Activated naive CD4-positive, alpha-beta T cell treated with anti-CD3 and anti-CD28 coated beads, Interleukin-2, amount 50 U/mL, for 24 hours (primary cell): ENCODE results near the gene PHPT1.
A peak's percentile ranks its signal among the peaks of the same experiment; 100 is the strongest.
"Not testable (repeated sequence)": the region's sequence is repeated elsewhere in the genome, so short reads cannot be mapped to it uniquely, and the experiment has no call there.

Source experiments
- H3K27ac Mint-ChIP-seq: one replicate; pipeline ENCODE4 v1.8.0; 2021; ENCODE audit warnings: mild to moderate bottlenecking, mixed read lengths
- H3K27me3 Mint-ChIP-seq: one replicate; pipeline ENCODE4 v1.8.0; 2021; ENCODE audit warnings: mixed read lengths
- H3K36me3 Mint-ChIP-seq: one replicate; pipeline ENCODE4 v1.8.0; 2021; ENCODE audit warnings: mixed read lengths
- H3K4me1 Mint-ChIP-seq: one replicate; pipeline ENCODE4 v1.8.0; 2021; ENCODE audit warnings: mixed read lengths
- H3K4me3 Mint-ChIP-seq: one replicate; pipeline ENCODE4 v1.8.0; 2021; ENCODE audit warnings: mild to moderate bottlenecking, mixed read lengths
- H3K9me3 Mint-ChIP-seq: one replicate; pipeline ENCODE4 v1.8.0; 2021; ENCODE audit warnings: mixed read lengths

Gene PHPT1

DNA sequence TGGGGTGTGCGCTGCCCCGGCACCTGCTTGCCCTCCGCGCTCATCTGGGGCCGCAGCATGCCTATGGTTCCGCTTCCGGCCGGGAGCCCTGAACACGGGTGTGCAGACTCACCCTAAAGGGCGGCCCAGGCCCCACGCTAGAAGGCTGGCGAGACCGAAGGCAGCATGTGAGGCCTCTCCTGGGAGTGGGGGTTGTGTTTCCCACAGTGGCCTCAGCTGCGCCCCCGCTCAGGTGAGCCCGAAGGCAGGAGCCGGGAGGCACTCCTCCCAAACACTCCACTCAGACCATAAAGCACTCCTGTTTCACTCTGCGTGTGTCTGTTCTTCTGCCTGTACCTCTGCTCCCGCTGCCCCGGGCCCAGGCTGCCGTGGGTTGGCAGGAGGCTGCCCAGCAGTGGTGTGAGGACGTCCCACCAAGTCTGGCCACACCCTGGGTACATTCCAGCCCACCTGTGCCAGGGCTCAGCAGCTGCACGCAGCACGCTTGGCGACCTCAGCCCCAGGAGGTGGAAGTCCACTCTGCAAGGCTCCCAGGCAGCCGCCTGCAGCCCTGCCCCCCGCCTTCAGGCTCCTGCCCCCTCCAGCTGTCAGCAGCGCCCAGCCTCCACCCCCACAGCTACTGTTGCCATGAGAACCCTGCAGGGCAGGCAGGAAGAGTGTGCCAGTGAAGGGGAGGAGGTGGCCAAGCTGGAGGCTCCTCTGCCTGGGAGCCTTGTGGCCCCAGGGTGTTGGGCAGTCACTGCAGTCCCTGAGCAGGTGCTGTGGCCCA lies 8.1 kb upstream of the PHPT1 start:
- H3K27me3 Mint-ChIP-seq = no peaks in the 10 kb centered on the region
- peaks cover 3% of the 10 kb centered on the region for H3K36me3 Mint-ChIP-seq
- no peaks in the 10 kb centered on the region for H3K9me3 Mint-ChIP-seq
- H3K27ac Mint-ChIP-seq = no peak overlapping the region
- no peak overlapping the region for H3K4me3 Mint-ChIP-seq
- peaks cover 8% of the 10 kb centered on the region for H3K4me1 Mint-ChIP-seq

DNA sequence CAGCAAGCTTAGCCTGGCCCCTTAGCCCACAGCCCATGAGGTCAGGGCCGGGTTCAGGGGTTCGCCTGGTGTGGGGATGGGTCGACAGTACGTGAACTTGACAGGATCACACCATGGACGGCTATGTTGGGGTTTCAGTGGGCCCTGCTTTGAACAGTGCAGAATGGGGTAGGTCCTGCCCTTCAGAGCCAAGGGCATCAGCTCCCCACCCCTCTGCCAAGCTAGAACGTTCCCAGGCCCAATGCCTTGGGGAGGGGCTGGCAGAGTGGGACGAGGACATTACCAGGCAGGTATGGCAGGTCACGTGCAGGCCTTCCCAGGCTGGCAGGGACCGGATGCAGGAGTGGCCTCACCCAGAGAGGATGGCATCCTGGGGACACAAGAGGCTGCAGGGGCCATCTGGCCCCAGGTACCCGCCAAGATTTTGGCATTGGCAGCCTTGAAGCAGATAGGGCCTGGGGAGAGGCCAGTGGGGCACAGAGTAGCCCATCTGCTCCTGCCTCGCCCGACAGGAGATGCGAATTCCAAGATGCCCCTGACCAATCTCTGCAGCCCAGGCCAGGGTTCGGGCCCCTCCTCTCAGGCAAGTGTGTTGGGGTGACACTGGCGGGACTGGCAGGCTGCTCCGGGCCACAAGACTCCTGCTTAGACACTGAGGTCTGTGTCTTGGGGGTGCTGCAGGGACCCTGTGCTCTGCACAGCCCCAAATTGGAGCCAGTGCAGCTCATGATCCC lies 7.4 kb upstream of the PHPT1 start:
- H3K36me3 Mint-ChIP-seq, H3K27ac Mint-ChIP-seq, H3K4me1 Mint-ChIP-seq, H3K27me3 Mint-ChIP-seq, H3K9me3 Mint-ChIP-seq: not testable (repeated sequence)
- peak overlapping the region; percentile 74 for H3K4me3 Mint-ChIP-seq

DNA sequence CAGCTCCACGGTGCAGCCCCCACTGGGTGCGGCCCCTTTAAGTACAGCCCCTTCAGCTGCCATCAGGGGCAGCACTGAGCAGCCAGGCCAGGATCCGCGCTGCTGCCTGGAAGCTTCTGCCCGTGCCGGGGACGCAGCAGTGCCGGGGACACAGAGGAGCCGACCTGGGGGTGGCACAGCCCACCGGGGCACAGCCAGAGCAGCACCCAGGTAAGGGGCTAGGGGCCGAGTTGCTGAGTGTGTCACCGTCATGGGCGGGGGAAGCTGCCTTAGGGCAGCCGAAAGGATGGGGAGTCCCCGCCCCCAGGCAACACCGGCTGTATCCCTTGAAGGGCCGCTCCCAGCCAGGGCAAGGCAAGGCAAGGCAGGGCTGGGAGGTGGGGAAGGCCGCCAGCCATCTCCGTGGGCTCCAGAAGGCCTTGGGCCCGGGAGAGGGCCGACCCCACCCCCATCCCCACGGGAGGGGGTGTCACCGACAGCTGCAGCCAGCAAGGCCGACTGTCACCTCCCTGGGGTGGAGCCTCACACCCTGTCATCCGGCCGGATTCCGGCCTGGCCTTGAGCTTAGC lies 6.7 kb upstream of the PHPT1 start, which contains the start of gene AJM1:
Gene AJM1 (plus strand): TSS at position 99 of the 569 bp plus-strand sequence. CDS start 1,937 bp downstream, outside the sequence.
- not testable (repeated sequence) for H3K36me3 Mint-ChIP-seq, H3K27me3 Mint-ChIP-seq, H3K4me1 Mint-ChIP-seq, H3K27ac Mint-ChIP-seq, H3K9me3 Mint-ChIP-seq
- H3K4me3 Mint-ChIP-seq = peak within 1 kb of the TSS; percentile 74

DNA sequence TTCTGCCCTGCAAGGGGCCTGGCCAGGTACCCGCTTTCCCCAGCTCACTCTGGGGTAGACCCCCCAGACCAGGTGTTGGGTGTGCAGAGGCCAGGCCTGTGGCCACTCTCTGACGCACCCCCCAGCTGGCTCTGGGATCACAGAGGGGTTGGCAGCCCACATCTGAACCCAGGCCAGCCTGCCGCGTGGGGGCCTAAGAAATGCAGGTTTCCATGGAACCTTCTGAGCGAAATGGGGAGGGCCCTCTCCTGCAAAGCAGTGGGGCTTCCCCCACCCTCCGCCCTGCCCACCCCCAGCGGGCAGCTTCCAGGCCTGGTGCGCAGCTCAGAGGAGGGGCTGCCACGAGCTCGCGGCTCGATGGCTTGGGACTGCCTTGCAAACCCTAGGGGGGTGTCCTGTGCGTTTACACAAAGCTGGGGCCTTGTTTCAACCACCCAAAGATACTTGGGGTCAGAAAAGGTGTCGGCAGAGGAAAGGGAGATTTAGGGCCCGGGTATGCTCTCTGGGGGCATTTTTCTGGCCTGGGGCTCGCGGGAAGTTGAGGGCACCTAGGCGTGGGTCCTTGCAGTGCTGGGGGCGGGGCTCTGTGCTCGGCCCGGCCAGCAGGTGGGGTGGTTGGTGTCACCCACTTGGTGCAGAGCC lies 5.9 kb upstream of the PHPT1 start:
- not testable (repeated sequence) for H3K27me3 Mint-ChIP-seq
- H3K4me1 Mint-ChIP-seq = peaks cover 13% of the 10 kb centered on the region

DNA sequence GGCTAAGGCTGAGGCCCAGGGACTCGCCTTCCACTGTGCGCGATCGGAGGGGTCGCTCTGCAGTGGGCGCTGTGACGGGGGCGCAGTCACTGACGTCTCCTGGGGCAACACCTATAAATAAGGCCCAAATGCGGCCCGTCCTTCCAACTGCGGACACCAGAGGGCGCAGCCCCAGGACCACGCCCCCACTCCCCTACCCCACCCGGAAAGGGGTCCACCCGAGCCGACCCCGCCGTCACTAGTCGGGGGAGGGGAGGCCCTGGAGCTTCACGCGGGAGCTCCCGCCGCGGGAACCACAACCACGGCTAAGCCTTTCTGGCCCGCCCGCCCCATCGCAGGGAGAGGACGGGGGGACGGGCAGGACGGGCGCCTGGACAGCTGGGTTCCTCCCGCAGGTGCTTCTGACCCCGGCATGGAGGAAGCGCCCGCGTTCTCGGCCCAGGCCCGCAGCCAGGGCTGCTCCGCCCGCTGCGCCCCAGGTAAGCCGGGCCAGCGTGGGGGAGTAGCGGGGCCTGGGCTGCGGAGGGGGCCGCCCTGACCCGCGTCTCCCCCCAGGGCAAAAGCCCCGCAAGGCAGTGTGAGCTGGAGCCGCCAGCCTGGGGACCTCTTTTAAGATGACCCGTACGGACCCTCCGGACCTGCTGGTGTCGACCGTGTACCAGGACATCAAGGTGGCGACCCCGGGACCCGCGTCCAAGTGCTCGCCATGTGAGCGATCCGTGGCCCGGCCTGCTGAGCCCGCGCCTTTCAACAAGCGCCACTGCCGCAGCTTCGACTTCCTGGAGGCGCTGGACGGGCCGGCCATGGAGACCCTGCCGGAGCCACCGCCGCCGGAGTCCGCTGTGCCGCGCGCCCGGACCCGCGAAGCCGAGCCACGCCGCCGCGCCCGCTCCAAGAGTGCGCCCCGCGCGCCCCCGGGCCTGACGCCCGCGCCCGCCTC lies 5.1 kb upstream of the PHPT1 start:
- H3K27me3 Mint-ChIP-seq, H3K36me3 Mint-ChIP-seq, H3K27ac Mint-ChIP-seq, H3K9me3 Mint-ChIP-seq: not testable (repeated sequence)
- peak overlapping the region; percentile 63 for H3K4me3 Mint-ChIP-seq
- peaks cover 13% of the 10 kb centered on the region for H3K4me1 Mint-ChIP-seq

More for the DNA sequence above, 5.9 kb upstream of the PHPT1 start:
- H3K4me3 Mint-ChIP-seq = peak overlapping the region; percentile 63
- H3K36me3 Mint-ChIP-seq, H3K9me3 Mint-ChIP-seq, H3K27ac Mint-ChIP-seq: not testable (repeated sequence)

DNA sequence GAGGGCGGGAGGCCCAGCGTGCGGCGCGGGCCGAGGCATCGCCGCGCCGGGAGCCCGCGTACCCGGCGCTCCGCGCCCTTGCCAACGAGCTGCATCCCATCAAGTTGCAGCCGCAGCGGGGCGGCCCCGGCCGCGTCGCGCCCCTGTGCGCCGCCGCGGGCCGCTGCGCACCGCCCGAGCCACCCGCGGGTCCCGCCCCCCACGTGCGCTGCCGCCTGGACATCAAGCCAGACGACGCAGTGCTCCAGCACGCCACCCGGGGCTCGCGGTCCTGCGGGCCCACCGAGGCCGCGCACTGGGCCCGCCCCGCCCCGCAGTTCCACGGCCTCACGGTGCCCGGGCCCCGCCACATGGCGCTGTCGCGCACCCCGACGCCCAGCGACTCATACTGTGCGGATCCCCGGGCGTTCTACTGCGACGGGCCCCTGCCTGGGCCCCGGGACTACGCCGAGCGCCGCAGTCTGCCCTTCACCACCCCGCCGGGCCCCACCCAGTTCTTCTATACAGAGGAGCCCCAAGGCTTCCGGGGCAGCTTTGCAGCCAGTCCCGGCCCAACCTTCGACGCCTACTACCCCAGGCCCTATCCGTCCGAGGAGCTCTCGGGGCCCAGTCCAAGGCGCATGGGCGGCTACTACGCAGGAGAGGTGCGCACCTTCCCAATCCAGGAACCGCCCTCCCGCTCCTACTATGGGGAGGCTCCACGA lies 4.3 kb upstream of the PHPT1 start:
- Mint-ChIP-seq H3K4me3 (no peak overlapping the region), H3K9me3 (no peaks in the 10 kb centered on the region), H3K27me3 (peaks cover 3% of the 10 kb centered on the region), H3K4me1 (peaks cover 13% of the 10 kb centered on the region), H3K36me3 (peaks cover 2% of the 10 kb centered on the region), H3K27ac (peak overlapping the region; percentile 23)

DNA sequence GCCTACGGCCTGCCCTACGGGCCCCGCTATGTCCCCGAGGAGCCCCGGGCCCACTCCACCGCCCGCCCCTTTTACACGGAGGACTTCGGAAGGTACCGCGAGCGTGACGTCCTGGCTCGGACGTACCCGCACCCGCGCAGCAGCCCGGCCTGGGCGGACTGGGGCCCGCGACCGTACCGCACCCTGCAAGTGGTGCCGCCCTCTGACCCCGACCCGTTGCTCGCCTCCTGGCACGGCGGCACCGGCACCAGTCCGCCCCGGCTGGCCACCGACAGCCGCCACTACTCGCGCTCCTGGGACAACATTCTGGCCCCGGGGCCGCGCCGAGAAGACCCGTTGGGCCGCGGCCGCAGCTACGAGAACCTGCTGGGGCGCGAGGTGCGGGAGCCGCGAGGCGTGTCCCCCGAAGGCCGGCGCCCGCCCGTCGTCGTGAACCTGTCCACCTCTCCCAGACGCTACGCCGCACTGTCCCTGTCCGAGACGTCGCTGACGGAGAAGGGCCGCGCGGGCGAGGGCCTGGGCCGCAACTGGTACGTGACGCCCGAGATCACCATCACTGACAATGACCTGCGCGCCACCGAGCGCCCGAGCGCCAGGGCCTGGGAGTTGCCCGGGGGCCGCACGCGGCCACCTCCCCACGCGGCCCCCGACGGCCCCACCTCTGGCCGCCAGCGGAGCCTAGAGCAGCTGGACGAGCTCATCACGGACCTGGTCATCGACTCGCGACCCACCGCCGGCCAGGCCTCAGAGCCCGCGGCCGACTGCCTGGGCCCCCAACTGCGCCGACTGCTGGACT lies 3.5 kb upstream of the PHPT1 start:
- Mint-ChIP-seq H3K27ac (peak overlapping the region; percentile 23), H3K4me3 (no peak overlapping the region), H3K4me1 (peaks cover 10% of the 10 kb centered on the region), H3K36me3 (no peaks in the 10 kb centered on the region), H3K9me3 (no peaks in the 10 kb centered on the region), H3K27me3 (peaks cover 3% of the 10 kb centered on the region)

DNA sequence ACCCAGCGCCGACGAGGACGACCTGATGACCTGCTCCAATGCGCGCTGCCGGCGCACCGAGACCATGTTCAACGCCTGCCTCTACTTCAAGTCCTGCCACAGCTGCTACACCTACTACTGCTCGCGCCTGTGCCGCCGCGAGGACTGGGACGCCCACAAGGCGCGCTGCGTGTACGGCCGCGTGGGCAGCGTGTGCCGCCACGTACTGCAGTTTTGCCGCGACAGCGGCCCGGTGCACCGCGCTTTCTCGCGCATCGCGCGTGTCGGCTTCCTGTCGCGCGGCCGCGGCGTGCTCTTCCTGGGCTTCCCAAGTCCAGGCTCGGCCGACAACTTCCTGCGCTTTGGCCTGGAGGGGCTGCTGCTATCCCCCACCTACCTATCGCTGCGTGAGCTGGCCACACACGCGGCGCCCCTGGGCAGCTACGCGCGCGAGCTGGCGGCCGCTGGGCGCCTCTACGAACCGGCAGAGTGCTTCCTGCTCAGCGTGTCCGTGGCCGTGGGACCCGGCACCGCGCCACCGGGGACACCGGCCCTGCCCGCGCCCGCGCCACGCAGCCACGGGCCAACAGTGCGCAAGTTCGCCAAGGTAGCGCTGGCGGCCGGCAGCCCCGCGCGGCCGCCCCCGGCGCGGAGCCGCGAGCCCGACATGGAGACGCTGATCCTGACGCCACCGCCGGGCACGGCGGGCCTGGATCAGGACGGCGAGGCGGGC lies 2.7 kb upstream of the PHPT1 start:
- Mint-ChIP-seq H3K4me1 (peaks cover 10% of the 10 kb centered on the region), H3K27ac (peak overlapping the region; percentile 30), H3K36me3 (no peaks in the 10 kb centered on the region), H3K4me3 (no peak overlapping the region), H3K27me3 (peaks cover 3% of the 10 kb centered on the region), H3K9me3 (no peaks in the 10 kb centered on the region)

DNA sequence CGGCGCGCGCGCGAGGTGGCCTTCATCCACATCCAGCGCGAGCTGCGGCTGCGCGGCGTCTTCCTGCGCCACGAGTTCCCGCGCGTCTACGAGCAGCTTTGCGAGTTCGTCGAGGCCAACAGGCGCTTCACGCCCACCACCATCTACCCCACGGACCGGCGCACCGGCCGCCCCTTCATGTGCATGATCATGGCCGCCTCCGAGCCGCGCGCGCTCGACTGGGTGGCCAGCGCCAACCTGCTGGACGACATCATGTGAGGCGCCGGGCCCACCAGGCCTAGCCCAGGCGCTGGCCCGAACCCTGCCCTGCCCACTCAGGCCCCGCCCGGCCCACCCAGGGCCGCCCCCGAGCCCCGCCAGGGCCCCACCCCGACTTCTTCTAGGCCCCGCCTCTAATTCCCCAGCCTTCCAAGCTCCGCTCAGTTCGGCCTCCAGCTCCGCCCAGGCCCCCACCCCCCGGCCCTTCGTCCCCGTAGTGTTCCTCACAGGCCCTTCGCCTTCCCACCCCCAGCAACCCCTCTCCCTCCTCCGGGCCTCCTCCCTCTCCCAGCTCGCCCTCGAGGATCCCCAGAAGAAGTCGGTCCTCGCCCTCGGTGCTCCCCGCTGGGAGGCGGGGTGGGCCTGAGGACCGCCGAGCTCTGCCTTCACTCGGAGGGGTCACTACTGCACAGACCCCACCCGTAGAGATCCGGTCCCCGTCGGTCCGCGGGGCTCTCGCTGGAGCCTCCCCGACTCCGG lies 2.0 kb upstream of the PHPT1 start:
- H3K27me3 Mint-ChIP-seq = peaks cover 3% of the 10 kb centered on the region
- peaks cover 8% of the 10 kb centered on the region for H3K4me1 Mint-ChIP-seq
- peak overlapping the region; percentile 90 for H3K4me3 Mint-ChIP-seq
- no peaks in the 10 kb centered on the region for H3K9me3 Mint-ChIP-seq
- H3K27ac Mint-ChIP-seq = peak overlapping the region; percentile 35
- H3K36me3 Mint-ChIP-seq = no peaks in the 10 kb centered on the region

DNA sequence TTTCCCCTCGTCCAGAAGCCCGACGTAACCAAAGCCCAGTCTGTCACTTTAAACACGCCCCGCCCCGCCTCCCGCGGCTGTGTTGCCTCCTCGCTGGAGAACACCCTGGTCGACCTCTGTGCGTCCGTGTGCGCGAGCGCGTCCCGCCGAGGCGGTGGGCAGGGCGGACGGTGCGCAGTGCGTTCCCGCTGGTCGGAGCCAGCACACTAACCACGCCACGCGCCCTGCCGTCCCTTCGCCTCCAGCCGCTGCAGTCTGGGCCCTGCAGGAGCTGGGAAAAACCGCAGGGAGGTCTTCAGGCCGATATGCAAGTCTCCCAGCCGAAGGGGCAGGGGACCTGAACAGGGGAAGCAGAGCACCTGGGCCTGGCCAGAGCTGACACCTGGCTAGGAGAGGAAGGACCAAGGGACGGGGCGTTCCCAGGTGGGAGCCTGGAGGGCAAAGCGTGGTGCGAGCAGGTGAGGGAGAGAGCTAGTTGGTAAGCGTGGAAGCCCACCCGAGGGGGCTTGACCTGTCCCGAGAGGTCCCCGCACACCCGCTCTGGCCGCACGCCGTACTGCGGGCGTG lies 1.3 kb upstream of the PHPT1 start:
- Mint-ChIP-seq H3K9me3 (no peaks in the 10 kb centered on the region), H3K36me3 (no peaks in the 10 kb centered on the region), H3K27ac (peak overlapping the region; percentile 35), H3K4me1 (peaks cover 6% of the 10 kb centered on the region), H3K27me3 (peaks cover 3% of the 10 kb centered on the region), H3K4me3 (peak overlapping the region; percentile 90)

DNA sequence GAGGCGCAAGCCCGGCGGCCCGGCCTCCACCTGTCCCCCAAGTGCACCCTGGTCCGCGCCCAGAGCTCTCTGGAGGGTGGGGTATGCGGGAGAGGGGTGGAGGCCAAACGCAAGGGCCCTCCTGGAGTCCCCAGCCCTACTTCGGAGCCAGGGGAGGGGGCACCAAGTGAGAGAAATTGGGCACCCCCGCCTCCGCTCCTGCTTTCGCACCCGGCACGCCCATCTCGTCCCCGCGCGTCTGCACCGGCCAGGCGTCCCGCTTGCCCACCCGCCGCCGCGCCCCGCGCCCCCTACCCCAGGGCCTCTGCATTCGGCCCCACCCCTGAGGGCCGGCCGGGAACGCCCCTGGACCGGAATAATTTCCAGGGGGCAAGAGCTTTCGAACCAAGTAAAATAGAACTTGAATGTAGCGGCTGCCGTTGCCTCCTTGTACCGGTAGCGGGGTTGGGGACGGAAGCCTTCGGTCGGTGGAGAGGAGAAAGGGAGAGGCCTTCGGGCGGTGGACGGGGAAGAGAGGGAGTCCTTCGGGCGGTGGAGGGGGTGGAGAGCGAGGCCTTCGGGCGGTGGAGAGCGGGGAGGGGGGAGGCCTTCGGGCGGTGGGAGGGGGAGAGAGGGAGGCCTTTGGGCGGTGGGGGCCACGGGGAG lies 694 bp upstream of the PHPT1 start:
- H3K4me1 Mint-ChIP-seq = peaks cover 6% of the 10 kb centered on the region
- no peaks in the 10 kb centered on the region for H3K36me3 Mint-ChIP-seq
- H3K27me3 Mint-ChIP-seq = peaks cover 3% of the 10 kb centered on the region
- peak overlapping the region; percentile 88 for H3K4me3 Mint-ChIP-seq
- H3K9me3 Mint-ChIP-seq = no peaks in the 10 kb centered on the region
- no peak overlapping the region for H3K27ac Mint-ChIP-seq
